HG03095 (cell line): ENCODE results near the gene TKTL2.
"Not testable (repeated sequence)": the region's sequence is repeated elsewhere in the genome, so short reads cannot be mapped to it uniquely, and the experiment has no call there.

Experiments
- ATAC-seq: cut with Tn5 transposase; IDR thresholded peaks from one replicate; pipeline ENCODE4 v1.9.1; 2021; ENCODE audit warnings: moderate library complexity; ENCODE audit not compliant: unreplicated experiment

Gene TKTL2

DNA sequence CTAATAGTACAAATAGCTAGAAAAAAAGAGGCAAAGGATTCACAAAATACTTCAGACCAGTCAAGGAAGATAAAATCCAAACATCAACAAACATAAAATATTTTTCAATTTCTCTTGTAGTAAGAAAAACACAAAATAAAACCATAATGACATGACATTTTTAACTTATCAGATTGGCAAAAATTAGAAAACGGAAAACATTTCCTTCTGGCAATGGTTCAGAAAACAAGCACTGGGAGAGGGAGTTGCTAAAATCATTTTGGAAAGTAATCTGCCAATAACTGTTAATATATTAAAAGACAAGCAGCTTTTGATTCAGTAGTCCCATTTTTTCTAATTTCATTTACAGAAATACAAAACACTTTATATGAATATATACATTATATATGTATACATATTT, 26.1 kb downstream of the TKTL2 start:
- no peak for ATAC-seq

DNA sequence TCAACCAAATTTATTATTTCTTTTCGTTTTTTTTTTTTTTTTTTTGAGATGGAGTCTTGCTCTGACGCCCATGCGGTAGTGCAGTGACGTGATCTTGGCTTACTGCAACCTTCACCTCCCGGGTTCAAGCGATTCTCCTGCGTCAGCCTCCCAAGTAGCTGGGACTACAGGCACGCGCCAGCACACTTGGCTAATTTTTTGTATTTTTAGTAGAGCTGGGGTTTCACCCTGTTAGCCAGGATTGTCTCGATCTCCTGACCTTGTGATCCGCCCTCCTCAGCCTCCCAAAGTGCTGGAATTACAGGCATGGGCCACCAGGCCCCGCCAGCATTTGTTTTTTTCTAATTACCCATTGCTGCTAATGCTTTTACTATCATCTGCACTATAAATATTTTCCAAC, 26.5 kb downstream of the TKTL2 start:
- ATAC-seq = not testable (repeated sequence)

DNA sequence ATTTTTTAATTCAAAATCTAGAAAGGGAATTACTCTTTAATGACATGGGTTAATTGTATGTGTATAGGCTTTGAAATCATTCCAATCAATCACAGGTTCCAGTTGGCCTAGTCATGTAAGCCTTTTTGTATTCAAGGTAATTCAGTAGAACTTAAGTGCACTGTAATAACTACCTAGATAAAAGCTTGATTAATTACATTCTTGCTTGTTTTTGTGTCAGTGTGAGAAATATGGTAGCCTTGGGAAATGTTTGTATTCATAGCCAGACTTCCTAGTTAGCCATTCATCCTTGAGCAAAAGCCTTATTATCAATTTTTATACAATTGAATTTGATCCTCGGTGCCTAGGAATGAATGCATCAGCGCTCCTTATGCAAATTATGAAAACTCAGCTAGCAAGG, 33.5 kb downstream of the TKTL2 start:
- no peak for ATAC-seq
